ENCODE results near the gene TMEM37. TPM values are rescaled to one million over a fixed set of nuclear protein-coding genes. Genes with fewer than 3 reads are reported as not detected.
A peak's percentile ranks its signal among the peaks of the same experiment; 100 is the strongest.

TMEM37 gene
- total and polyA plus RNA-seq, 2 of the 13 experiments (the other 11 are each of a cell fraction or from before 2014, with no cell fraction given): 37.7 to 115 TPM

GRCh38 chr2:119475225-119475856 is 43.7 kb downstream of the TMEM37 start (continued):
- TF ChIP-seq ZBTB4 (CRISPR knock-in tag; IDR thresholded peaks at IDR 0.05; ENCODE audit: borderline replicate concordance) (no peak), SOX5 (CRISPR knock-in tag; IDR thresholded peaks at IDR 0.05; ENCODE audit: borderline replicate concordance) (no peak), ZNF780A (CRISPR knock-in tag; IDR thresholded peaks at IDR 0.05) (no peak), TEAD2 (CRISPR knock-in tag; IDR thresholded peaks at IDR 0.05) (no peak), ZNF589 (CRISPR knock-in tag; conservative IDR thresholded peaks at IDR 0.05) (no peak), TCF12 (IDR thresholded peaks at IDR 0.05) (no peak), TCF12 (CRISPR knock-in tag; IDR thresholded peaks at IDR 0.05) (no peak), ARID2 (CRISPR knock-in tag; IDR thresholded peaks at IDR 0.05; ENCODE audit: borderline replicate concordance) (no peak), ZNF879 (CRISPR knock-in tag; IDR thresholded peaks at IDR 0.05) (no peak), ESRRA (CRISPR knock-in tag; IDR thresholded peaks at IDR 0.05; ENCODE audit: low read depth) (no peak), ZBTB1 (CRISPR knock-in tag; IDR thresholded peaks at IDR 0.05; ENCODE audit: borderline replicate concordance) (no peak), FOSL1 (CRISPR knock-in tag; IDR thresholded peaks at IDR 0.05; ENCODE audit: borderline replicate concordance) (no peak), CTCF (CRISPR knock-in tag; IDR thresholded peaks at IDR 0.05) (peak; percentile 62), ZNF33B (CRISPR knock-in tag; IDR thresholded peaks at IDR 0.05) (no peak), KDM5B (CRISPR knock-in tag; IDR thresholded peaks at IDR 0.05; ENCODE audit: borderline replicate concordance) (no peak), NFKB2 (CRISPR knock-in tag; IDR thresholded peaks at IDR 0.05; ENCODE audit: borderline replicate concordance) (no peak), RNF2 (conservative IDR thresholded peaks at IDR 0.05; ENCODE audit: low read depth) (no peak), TIGD3 (CRISPR knock-in tag; IDR thresholded peaks at IDR 0.05; ENCODE audit: borderline replicate concordance) (no peak), SRY (CRISPR knock-in tag; IDR thresholded peaks at IDR 0.05) (no peak), RAD21 (CRISPR knock-in tag; IDR thresholded peaks at IDR 0.05) (0 out of 2 replicates have a peak, but pooled peaks have one; percentile 20), MLX (CRISPR knock-in tag; IDR thresholded peaks at IDR 0.05) (no peak), ZNF121 (CRISPR knock-in tag; IDR thresholded peaks at IDR 0.05) (no peak)

Measured in HepG2 (cell line).